Esophagus muscularis mucosa (tissue), 4 donors: Measurements from ENCODE around the gene KANK3. TPM values are rescaled to one million over a fixed set of nuclear protein-coding genes. Genes with fewer than 3 reads are reported as not detected.

Experiments
- DNase-seq: peaks from one replicate; pipeline ENCODE4 v3.0.0-alpha.2; 2017; ENCODE audit errors: extremely low spot score
- H3K27ac ChIP-seq, 4 donors: fragments of 200-600 bp; sonication (generic); replicated peaks in 1 of 4; 1 replicate in 3 of 4; 2 replicates in 1 of 4; pipeline ENCODE4 v1.5.1; 2016 to 2019; ENCODE audit warnings: mild to moderate bottlenecking in 1 of 4
- H3K27me3 ChIP-seq, 4 donors: fragments of 200-600 bp; sonication (generic); one replicate each; pipeline versions ENCODE4 v1.5.1 to v1.6.0; 2016 to 2019
- H3K36me3 ChIP-seq, 4 donors: fragments of 200-600 bp; sonication (generic); one replicate each; pipeline ENCODE4 v1.5.1; 2016 to 2019
- H3K4me1 ChIP-seq, 4 donors: fragments of 200-600 bp; sonication (generic); one replicate each; pipeline ENCODE4 v1.5.1; 2016 to 2019
- H3K4me3 ChIP-seq, 4 donors: fragments of 200-600 bp; sonication (generic); 1 replicate in 2 of 4; 2 replicates in 2 of 4; pipeline ENCODE4 v1.5.1; 2016 to 2019; ENCODE audit warnings: mild to moderate bottlenecking in 4 of 4, moderate library complexity in 1 of 4
- H3K9me3 ChIP-seq, 4 donors: fragments of 200-600 bp; sonication (generic); 1 replicate in 3 of 4; 2 replicates in 1 of 4; pipeline ENCODE4 v1.5.1; 2016 to 2019
- CTCF ChIP-seq, 3 experiments: fragments of 200-600 bp in 2 of 3; fragments of 450-650 bp in 1 of 3; sonication (generic) in 2 of 3; IDR thresholded peaks; one replicate each; pipeline ENCODE4 v1.5.1; 2017 to 2019; ENCODE audit warnings: antibody characterized with exemption in 3 of 3, mild to moderate bottlenecking in 2 of 3, moderate library complexity in 1 of 3
- EP300 ChIP-seq: sonication (generic); formaldehyde crosslinking; IDR thresholded peaks from one replicate; pipeline ENCODE4 v1.6.1; 2017; ENCODE audit warnings: antibody characterized with exemption
- POLR2A ChIP-seq: fragments of 450-650 bp; IDR thresholded peaks from one replicate; pipeline ENCODE4 v1.6.1; 2017; ENCODE audit warnings: antibody characterized with exemption, moderate library complexity, mild to moderate bottlenecking, low read depth
- POLR2AphosphoS5 ChIP-seq, 2 donors: sonication (generic); formaldehyde crosslinking; IDR thresholded peaks; one replicate each; pipeline ENCODE4 v1.6.1; 2017; ENCODE audit warnings: antibody characterized with exemption in 2 of 2
- WGBS: methylation state at CpG from one replicate; pipeline ENCODE4 v1.1.5; 2018; 5-methylcytosine and 5-hydroxymethylcytosine counted together
- intact Hi-C: fragments of 100-400 bp; cut with DNase I; formaldehyde crosslinking; loops from one replicate; pipeline ENCODE4 v1.15.1; 2023
- total RNA-seq, 4 donors: library from RNA; depleted of rRNA; stranded (reverse); fragments of >200 nt; gene quantifications; one replicate each; pipeline versions ENCODE4 v1.1.0 to v1.2.1, GENCODE V29; 2016

KANK3 gene
- 10 to 100 TPM; 23.7 to 36.0 (median 30.0) TPM for total RNA-seq

- TF ChIP-seq CTCF (IDR thresholded peaks at IDR 0.05), result no peak
- peak; percentile 72 for TF ChIP-seq POLR2A
- TF ChIP-seq POLR2AphosphoS5 (IDR thresholded peaks at IDR 0.05), result peak; percentile 80 to 93
- TF ChIP-seq EP300, result no peak
- peak within 1 kb of the TSS; percentile 59 to 73 (median 62) for H3K4me3 ChIP-seq
- H3K9me3 ChIP-seq, result no peaks in the 10 kb centered on the region
- peaks cover 0 to 4% (median 0%) of the 10 kb centered on the region in 4 donors for H3K36me3 ChIP-seq
- intact Hi-C loops, result no loop called here
- peaks cover 0 to 68% (median 13%) of the 10 kb centered on the region in 4 donors for H3K27me3 ChIP-seq
- WGBS, result no CpG with 5 or more reads among the region's 65 CpGs
- H3K4me1 ChIP-seq, result peaks cover 18 to 38% (median 30%) of the 10 kb centered on the region in 4 donors
- DNase-seq, result peak; percentile 97
- peak within 1 kb of the TSS; percentile 73 to 86 (median 85) for H3K27ac ChIP-seq
Observed at GRCh38 chr19:8342684-8343482, at the start of gene KANK3. KANK3 (minus strand) TSS chr19:8343262; CDS start chr19:8337828, 5,434 bp downstream.

GRCh38 chr19:8392017-8392591 lies 49.0 kb upstream of the KANK3 start:
- WGBS, result 31% methylated on average over 9 of the region's 11 CpGs
- H3K27me3 ChIP-seq, result no peaks in the 10 kb centered on the region
- H3K4me3 ChIP-seq, result peak overlapping the region; percentile 13 to 98 (median 88)
- no peaks in the 10 kb centered on the region for H3K9me3 ChIP-seq
- peak; percentile 59 to 76 for TF ChIP-seq POLR2AphosphoS5 (IDR thresholded peaks at IDR 0.05)
- TF ChIP-seq POLR2A, result peak; percentile 12
- TF ChIP-seq EP300, result no peak
- TF ChIP-seq CTCF (IDR thresholded peaks at IDR 0.05), result no peak
- intact Hi-C loops, result no loop called here
- DNase-seq, result no peak
- H3K4me1 ChIP-seq, result peaks cover 63 to 77% (median 74%) of the 10 kb centered on the region in 4 donors
- peaks cover 0 to 6% (median 0%) of the 10 kb centered on the region in 4 donors for H3K36me3 ChIP-seq
- peak overlapping the region; percentile 100 for H3K27ac ChIP-seq

GRCh38 chr19:8391198-8392016 lies 48.3 kb upstream of the KANK3 start:
- H3K27me3 ChIP-seq, result no peaks in the 10 kb centered on the region
- no peaks in the 10 kb centered on the region for H3K9me3 ChIP-seq
- peak overlapping the region; percentile 88 to 99 (median 94) for H3K4me3 ChIP-seq
- peak overlapping the region; percentile 100 for H3K27ac ChIP-seq
- no peak for DNase-seq
- no peak for TF ChIP-seq POLR2AphosphoS5 (IDR thresholded peaks at IDR 0.05)
- TF ChIP-seq CTCF (IDR thresholded peaks at IDR 0.05), result no peak
- TF ChIP-seq POLR2A, result no peak
- no peak for TF ChIP-seq EP300
- H3K4me1 ChIP-seq, result peaks cover 56 to 70% (median 67%) of the 10 kb centered on the region in 4 donors
- H3K36me3 ChIP-seq, result peaks cover 0 to 13% (median 3%) of the 10 kb centered on the region in 4 donors
- 67% methylated on average over 13 of the region's 23 CpGs for WGBS
- intact Hi-C loops, result no loop called here

- TF ChIP-seq CTCF (IDR thresholded peaks at IDR 0.05) (no peak), POLR2A (no peak), POLR2AphosphoS5 (IDR thresholded peaks at IDR 0.05) (peak in 1 of 2 donors; percentile 57), EP300 (no peak)
- Histone ChIP-seq H3K4me3 (peak overlapping the region; percentile 88 to 99 (median 94)), H3K27ac (peak overlapping the region; percentile 100), H3K4me1 (peaks cover 49 to 62% (median 59%) of the 10 kb centered on the region in 4 donors), H3K9me3 (no peaks in the 10 kb centered on the region), H3K36me3 (peaks cover 0 to 13% (median 3%) of the 10 kb centered on the region in 4 donors), H3K27me3 (no peaks in the 10 kb centered on the region)
- intact Hi-C loops, result no loop called here
- peak; percentile 99 for DNase-seq
- 5% methylated on average over 8 of the region's 28 CpGs for WGBS
Observed at GRCh38 chr19:8390617-8390981, 47.5 kb upstream of the KANK3 start.
